ENCODE results near the gene PPT1.

DNA sequence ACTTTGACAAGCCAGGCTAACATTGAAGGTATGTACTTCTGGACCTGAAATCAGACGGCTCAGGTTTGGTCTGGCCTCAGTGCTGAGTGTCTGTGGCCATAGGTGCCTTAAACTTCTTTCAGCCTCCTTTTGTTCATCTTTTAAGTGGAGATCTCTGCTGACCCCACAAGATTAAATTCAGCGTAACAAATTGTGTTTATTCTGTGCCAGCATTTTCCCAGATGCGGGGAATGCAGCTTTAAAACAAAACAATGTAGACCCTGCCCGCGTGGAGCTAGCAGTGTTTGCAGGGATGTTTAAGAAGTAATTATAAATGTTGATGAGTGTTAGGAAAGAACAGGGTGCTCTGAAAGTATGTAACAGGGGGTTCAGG is 55.6 kb downstream of the PPT1 start:
- no peak for TF ChIP-seq POLR2A (IDR thresholded peaks at IDR 0.05)
- TF ChIP-seq, protein P1, sequence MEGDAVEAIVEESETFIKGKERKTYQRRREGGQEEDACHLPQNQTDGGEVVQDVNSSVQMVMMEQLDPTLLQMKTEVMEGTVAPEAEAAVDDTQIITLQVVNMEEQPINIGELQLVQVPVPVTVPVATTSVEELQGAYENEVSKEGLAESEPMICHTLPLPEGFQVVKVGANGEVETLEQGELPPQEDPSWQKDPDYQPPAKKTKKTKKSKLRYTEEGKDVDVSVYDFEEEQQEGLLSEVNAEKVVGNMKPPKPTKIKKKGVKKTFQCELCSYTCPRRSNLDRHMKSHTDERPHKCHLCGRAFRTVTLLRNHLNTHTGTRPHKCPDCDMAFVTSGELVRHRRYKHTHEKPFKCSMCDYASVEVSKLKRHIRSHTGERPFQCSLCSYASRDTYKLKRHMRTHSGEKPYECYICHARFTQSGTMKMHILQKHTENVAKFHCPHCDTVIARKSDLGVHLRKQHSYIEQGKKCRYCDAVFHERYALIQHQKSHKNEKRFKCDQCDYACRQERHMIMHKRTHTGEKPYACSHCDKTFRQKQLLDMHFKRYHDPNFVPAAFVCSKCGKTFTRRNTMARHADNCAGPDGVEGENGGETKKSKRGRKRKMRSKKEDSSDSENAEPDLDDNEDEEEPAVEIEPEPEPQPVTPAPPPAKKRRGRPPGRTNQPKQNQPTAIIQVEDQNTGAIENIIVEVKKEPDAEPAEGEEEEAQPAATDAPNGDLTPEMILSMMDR (IDR thresholded peaks at IDR 0.05 in 8 of 11, conservative IDR thresholded peaks at IDR 0.05 in 3 of 11) = no peak

Data from spleen (tissue), 7 donors.